ENCODE results near the gene FASLG. TPM values are rescaled to one million over a fixed set of nuclear protein-coding genes. Genes with fewer than 3 reads are reported as not detected.
A peak's percentile ranks its signal among the peaks of the same experiment; 100 is the strongest.

The FASLG gene
- polyA plus RNA-seq, 3 donors: not detected

DNA sequence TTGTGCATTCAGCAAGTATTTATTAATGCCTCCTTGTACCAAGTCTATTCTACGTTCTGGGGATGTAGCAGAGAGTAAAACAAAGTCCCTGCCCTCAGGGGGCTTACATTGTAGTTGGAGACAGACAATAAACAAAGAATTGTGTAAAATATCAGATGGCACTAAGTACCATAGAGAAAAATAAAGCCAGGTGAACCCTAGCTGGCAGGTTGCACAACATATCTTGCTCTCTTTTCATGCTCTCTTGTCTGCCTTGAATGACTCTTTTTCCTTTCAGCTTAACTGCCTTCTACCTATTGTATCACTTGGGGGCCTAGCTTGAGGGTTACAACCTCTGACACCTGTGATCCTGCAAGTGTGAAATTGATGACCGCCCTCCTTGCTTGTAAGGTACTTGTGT lies 20.7 kb upstream of the FASLG start:
- Histone ChIP-seq H3K4me1 (ENCODE audit: control insufficient read depth in 1 of 2, insufficient read depth in 2 of 2, low read length in 2 of 2) (peaks cover 2 to 7% of the 10 kb centered on the region in 2 donors), H3K79me2 (ENCODE audit: insufficient read depth, low read length) (no peaks in the 10 kb centered on the region), H2AFZ (ENCODE audit: insufficient read depth, low read depth, low read length, poor library complexity, severe bottlenecking) (no peak overlapping the region), H3K36me3 (replicated peaks in 1 of 2; ENCODE audit: control insufficient read depth in 1 of 2, insufficient read depth in 2 of 2, low read length in 2 of 2) (no peaks in the 10 kb centered on the region), H3K4me3 (replicated peaks in 1 of 3; ENCODE audit: low read depth in 2 of 3, low read length in 3 of 3) (no peak overlapping the region), H3K9ac (ENCODE audit: insufficient read depth, low read length, poor library complexity, severe bottlenecking) (no peak overlapping the region), H3K27ac (ENCODE audit: low read depth in 1 of 2, low read length in 2 of 2) (no peak overlapping the region), H3K9me3 (replicated peaks in 1 of 2; ENCODE audit: control insufficient read depth in 1 of 2, insufficient read depth in 1 of 2, low read length in 2 of 2) (no peaks in the 10 kb centered on the region), H3K27me3 (ENCODE audit: control insufficient read depth in 2 of 2, insufficient read depth in 2 of 2, low read length in 2 of 2) (no peaks in the 10 kb centered on the region), H4K20me1 (ENCODE audit: insufficient read depth, low read length) (no peaks in the 10 kb centered on the region), H3K4me2 (replicated peaks; ENCODE audit: extremely low read depth, low read length, poor library complexity, severe bottlenecking) (no peak overlapping the region)
- peaks cover 15% of the 10 kb centered on the region for H3K4me1 Mint-ChIP-seq
- intact Hi-C loops (cut with micrococcal nuclease): no loop called here
- DNase-seq: no peak
- peaks cover 0 to 6% (median 3%) of the 10 kb centered on the region in 7 donors for H3K9me3 Mint-ChIP-seq
- no peak overlapping the region for H3K27ac Mint-ChIP-seq
- TF ChIP-seq CTCF (IDR thresholded peaks at IDR 0.05): no peak
- no CpG with 5 or more reads among the region's 2 CpGs for WGBS (ENCODE audit: insufficient coverage)
- no peaks in the 10 kb centered on the region for H3K36me3 Mint-ChIP-seq
- H3K4me3 Mint-ChIP-seq: no peak overlapping the region
- H3K27me3 Mint-ChIP-seq (ENCODE audit: low read depth in 3 of 3): peaks cover 0 to under 1% (median 0%) of the 10 kb centered on the region in 3 donors

DNA sequence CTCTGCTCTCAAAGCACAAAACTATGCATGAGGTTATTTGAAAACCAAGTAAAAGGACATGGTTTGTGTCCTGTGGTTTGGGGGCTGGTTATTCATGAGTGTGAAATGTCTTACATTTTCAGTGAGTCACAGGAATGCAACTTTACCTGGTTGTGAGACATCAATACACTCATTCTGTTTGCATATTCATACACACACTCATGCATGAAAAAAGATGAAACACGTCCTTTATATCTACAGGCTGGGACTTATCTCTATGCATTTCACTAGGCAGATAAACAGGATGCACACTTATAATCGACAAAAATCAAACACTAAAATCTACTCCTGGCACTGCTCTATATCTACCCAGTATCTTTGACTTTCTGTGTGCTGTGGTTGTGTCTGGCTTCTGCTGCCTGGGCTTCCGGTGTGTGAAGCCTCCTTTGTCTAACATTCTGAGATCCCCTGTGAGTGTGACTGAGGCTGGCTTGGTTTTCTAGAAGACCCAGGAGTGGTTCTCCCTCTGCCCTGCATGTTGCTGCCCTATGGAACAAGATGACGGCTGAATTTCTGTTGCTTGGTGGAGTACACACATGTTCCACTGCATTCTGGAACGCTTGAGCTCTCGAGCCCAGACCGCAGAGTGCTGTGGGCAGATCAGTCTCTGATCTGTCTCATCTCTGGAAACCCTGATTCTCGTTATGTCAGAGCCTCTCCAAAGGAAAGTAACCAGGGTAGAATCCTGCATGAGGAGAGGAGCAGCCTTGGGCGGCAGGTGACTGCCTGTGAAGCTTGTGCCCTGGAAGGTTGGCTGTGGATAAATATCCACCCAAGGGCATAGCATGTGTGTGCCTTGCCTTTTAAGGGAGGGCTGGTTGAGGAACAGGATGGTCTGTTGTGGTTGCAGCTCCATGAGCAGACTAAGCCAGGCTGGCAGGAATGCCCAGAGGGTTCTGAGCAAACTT lies 19.7 kb upstream of the FASLG start:
- no peak overlapping the region for H3K4me3 ChIP-seq (replicated peaks in 1 of 3; ENCODE audit: low read depth in 2 of 3, low read length in 3 of 3)

More for the DNA sequence above, 19.7 kb upstream of the FASLG start:
- Mint-ChIP-seq H3K4me3 (peak overlapping the region in 1 of 2 donors; percentile 25), H3K27ac (no peak overlapping the region), H3K9me3 (peaks cover 0 to 6% (median 3%) of the 10 kb centered on the region in 7 donors), H3K4me1 (peaks cover 24% of the 10 kb centered on the region), H3K27me3 (ENCODE audit: low read depth in 3 of 3) (no peaks in the 10 kb centered on the region), H3K36me3 (no peaks in the 10 kb centered on the region)
- Histone ChIP-seq H3K9me3 (replicated peaks in 1 of 2; ENCODE audit: control insufficient read depth in 1 of 2, insufficient read depth in 1 of 2, low read length in 2 of 2) (no peaks in the 10 kb centered on the region), H2AFZ (ENCODE audit: insufficient read depth, low read depth, low read length, poor library complexity, severe bottlenecking) (no peak overlapping the region), H4K20me1 (ENCODE audit: insufficient read depth, low read length) (no peaks in the 10 kb centered on the region), H3K9ac (ENCODE audit: insufficient read depth, low read length, poor library complexity, severe bottlenecking) (no peak overlapping the region), H3K4me2 (replicated peaks; ENCODE audit: extremely low read depth, low read length, poor library complexity, severe bottlenecking) (no peak overlapping the region), H3K4me1 (ENCODE audit: control insufficient read depth in 1 of 2, insufficient read depth in 2 of 2, low read length in 2 of 2) (peaks cover 12 to 15% of the 10 kb centered on the region in 2 donors), H3K36me3 (replicated peaks in 1 of 2; ENCODE audit: control insufficient read depth in 1 of 2, insufficient read depth in 2 of 2, low read length in 2 of 2) (no peaks in the 10 kb centered on the region), H3K27ac (ENCODE audit: low read depth in 1 of 2, low read length in 2 of 2) (no peak overlapping the region), H3K79me2 (ENCODE audit: insufficient read depth, low read length) (no peaks in the 10 kb centered on the region), H3K27me3 (ENCODE audit: control insufficient read depth in 2 of 2, insufficient read depth in 2 of 2, low read length in 2 of 2) (no peaks in the 10 kb centered on the region)
- TF ChIP-seq CTCF (IDR thresholded peaks at IDR 0.05): no peak
- intact Hi-C loops (cut with micrococcal nuclease): no loop called here
- 100% methylated on average over 8 of the region's 9 CpGs for WGBS (ENCODE audit: insufficient coverage)
- DNase-seq: no peak
